D721Med (cell line): ENCODE results near the gene PRLR.

ENCODE experiments used
- DNase-seq: peaks from one replicate; pipeline ENCODE4 v3.0.0; 2011; ENCODE audit warnings: low spot score; ENCODE audit not compliant: insufficient read length
- FAIRE-seq: peaks from 2 replicates; lab custom pipeline; 2011; peaks lifted over from hg19 to GRCh38; lab: Jason Lieb, UNC
- TF ChIP-seq, protein P1 (sequence below): IDR thresholded peaks from 2 replicates; pipeline ENCODE4 v1.5.1; 2012; ENCODE audit warnings: mild to moderate bottlenecking, control low read depth; ENCODE audit not compliant: insufficient read depth; ENCODE audit errors: missing control alignments

The PRLR gene

DNA sequence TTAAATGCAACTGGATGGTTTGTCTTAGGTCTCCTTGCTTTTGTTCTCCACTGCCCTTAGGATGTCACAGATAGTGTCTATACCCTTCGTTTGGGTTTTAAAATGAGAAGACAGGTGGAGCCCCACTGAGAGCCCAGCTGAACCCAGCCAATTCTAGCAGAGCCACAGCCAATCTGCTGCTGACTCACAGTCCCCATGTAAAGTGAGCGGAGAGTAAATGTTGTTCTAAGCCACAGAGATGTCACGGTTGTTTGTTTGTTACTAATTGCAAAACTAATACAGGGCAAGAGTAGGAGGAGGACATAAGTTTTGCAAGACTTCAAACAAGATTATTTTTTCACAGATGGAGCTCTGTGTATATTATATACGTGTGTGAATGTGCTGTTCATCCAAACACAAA is 132.1 kb downstream of the PRLR start:
- DNase-seq (no peak), FAIRE-seq (no peak)
- TF ChIP-seq, protein P1, sequence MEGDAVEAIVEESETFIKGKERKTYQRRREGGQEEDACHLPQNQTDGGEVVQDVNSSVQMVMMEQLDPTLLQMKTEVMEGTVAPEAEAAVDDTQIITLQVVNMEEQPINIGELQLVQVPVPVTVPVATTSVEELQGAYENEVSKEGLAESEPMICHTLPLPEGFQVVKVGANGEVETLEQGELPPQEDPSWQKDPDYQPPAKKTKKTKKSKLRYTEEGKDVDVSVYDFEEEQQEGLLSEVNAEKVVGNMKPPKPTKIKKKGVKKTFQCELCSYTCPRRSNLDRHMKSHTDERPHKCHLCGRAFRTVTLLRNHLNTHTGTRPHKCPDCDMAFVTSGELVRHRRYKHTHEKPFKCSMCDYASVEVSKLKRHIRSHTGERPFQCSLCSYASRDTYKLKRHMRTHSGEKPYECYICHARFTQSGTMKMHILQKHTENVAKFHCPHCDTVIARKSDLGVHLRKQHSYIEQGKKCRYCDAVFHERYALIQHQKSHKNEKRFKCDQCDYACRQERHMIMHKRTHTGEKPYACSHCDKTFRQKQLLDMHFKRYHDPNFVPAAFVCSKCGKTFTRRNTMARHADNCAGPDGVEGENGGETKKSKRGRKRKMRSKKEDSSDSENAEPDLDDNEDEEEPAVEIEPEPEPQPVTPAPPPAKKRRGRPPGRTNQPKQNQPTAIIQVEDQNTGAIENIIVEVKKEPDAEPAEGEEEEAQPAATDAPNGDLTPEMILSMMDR = no peak

DNA sequence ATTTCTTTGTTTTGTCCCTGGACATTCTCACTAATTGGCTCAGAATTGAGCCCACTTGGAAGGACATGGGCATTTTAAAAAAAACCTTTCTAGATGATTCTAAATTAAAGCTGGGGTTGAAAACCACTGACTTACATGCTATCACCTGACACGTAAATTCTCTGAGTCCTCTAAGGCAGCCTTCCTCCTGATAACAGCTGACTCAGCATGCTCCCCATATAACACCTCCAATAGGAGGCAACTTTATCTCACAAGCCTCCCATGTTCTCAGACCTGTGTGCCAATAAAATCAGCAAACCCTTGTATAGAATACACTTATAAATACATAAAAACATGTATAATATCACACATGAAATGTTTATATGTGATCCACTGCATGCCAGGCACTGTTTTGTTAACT is 133.4 kb downstream of the PRLR start:
- FAIRE-seq (no peak), DNase-seq (no peak)

DNA sequence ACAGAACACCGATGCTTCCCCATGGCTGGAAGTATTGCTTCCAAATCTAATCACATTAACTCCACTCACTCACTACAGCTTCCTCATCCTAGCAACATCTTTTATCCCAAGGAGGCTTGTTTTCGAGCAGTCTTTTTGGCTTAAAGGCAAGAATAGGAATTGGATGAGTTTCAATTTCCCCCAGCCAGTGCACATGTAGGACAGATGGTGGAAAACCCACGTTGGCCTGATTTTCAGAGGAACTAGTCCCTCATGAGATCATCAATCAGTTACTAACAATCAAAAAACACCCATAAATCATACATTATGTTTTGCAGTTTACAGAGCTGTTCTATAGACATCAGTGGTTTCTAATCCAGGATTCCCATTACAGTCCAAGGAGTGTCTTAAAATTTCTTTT is 134.1 kb downstream of the PRLR start:
- TF ChIP-seq, protein P1 = no peak
- DNase-seq = no peak

More for the DNA sequence above, 133.4 kb downstream of the PRLR start:
- TF ChIP-seq, protein P1 = no peak

DNA sequence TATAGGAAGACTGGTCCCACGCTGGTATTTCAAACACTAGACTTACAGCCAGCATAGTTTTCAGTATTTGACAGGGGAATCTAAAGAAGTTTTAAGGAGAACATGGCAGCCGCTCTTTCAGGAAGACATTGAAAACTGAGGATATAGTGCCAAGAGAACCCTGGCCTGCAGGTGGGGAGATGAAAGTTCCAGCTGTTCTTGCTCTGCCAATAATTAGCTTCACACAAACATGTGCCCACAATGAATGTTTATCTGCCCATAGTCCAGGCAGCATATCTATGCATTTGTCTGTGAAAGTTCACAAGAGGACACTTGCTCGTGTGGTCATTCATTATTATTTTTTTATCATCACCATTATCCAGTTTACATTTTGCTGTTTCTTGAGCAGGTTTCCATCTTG is 134.9 kb downstream of the PRLR start:
- TF ChIP-seq, protein P1 = no peak
- no peak for DNase-seq
- FAIRE-seq = no peak

More for the DNA sequence above, 134.1 kb downstream of the PRLR start:
- FAIRE-seq = no peak

DNA sequence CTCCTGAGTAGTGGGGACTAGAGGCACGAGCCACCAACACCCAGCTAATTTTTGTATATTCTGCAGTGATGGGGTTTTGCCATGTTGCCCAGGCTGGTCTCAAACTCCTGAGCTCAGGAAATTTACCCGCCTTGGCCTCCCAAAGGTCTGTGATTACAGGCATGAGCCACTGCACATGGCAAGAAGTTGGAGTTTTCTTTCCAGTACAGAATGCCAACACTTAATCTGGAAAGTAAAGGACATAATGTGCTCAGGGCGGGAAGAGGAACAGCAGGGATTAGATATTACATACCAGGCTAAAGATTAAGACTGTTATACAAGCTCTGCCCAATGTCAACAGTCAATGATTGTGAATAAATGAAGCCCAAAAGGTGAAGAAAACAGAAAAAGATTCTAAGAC is 135.3 kb downstream of the PRLR start:
- TF ChIP-seq, protein P1 = no peak
- DNase-seq (no peak), FAIRE-seq (no peak)

DNA sequence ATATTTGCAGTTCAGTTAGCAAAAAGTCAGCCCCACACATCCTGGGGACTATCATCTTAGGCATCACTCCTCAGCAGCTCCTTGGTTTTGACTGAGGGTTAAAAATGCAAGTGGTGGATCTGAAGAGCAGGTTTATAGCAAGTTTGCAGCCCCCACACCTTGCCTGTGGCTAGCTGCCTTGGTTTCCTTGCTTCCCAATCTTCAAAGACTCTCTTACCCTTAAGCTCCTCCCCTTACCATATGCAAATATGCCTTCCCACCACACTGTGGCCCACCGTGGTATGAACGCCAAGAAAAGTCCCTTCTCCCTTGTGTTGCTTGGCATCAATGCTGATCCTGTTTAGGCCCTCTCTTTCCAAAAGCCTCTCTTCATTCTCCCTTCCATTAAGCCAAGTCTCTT is 137.6 kb downstream of the PRLR start:
- TF ChIP-seq, protein P1 = no peak
- FAIRE-seq = no peak
- DNase-seq = no peak

DNA sequence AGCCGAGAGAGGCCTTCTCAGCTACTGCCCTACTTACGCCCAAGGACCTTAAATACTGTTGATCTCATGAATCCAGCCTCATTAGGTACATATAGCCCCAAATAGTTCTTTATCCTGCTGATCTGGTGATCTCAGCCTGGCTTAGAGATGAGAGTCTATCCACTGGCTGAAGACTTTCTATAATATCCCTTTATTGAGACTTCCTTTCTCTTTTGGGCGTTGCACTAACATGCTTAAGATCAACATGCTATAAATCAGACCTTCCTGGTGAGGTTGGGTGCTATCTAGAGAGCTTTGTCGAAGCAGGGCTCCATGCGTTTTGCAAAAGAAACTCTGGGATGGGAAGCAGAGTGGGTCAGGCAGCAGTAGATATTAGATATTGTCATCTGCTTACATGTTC is 138.6 kb downstream of the PRLR start:
- FAIRE-seq = no peak
- DNase-seq = no peak
- TF ChIP-seq, protein P1 = no peak
